K562 (cell line): ENCODE data around the gene LCLAT1. TPM values are rescaled to one million over a fixed set of nuclear protein-coding genes. Genes with fewer than 3 reads are reported as not detected.

Experiments used
- ATAC-seq: fragments of 200-7000 bp; cut with Tn5 transposase; 3 replicates; pipeline ENCODE4 v1.9.1; 2020; ENCODE audit warnings: moderate library complexity
- BruUV-seq: library from RNA; stranded (reverse); fragments of 400-500 nt; replicated peaks from 2 replicates; lab custom pipeline; 2021; lab: Mats Ljungman, UMichigan
- CTCF ChIA-PET: fragments of 300-600 bp; formaldehyde crosslinking; extraction: SDS; loops from one replicate; lab custom pipeline; 2021; ENCODE audit warnings: low intra/inter-chr PET ratio; lab: Yijun Ruan, JAX
- POLR2A ChIA-PET: fragments of 300-600, 350-650 bp; sonication (Branson Sonifier 250); formaldehyde crosslinking; extraction: SDS; loops from one replicate; lab custom pipeline; 2021; ENCODE audit warnings: antibody characterized with exemption, inconsistent platforms; lab: Yijun Ruan, JAX
- DNase-seq, 4 experiments: peaks; one replicate each; pipeline versions ENCODE4 v3.0.0 to v3.0.0-alpha.2; 2011 to 2018; ENCODE audit warnings: low spot score in 3 of 4, mixed read lengths in 3 of 4; ENCODE audit errors: extremely low read depth in 1 of 4
- FAIRE-seq: peaks from 2 replicates; lab custom pipeline; 2011; peaks lifted over from hg19 to GRCh38; lab: Jason Lieb, UNC
- H2AFZ ChIP-seq: 2 replicates; pipeline ENCODE4 v1.6.0; 2011; ENCODE audit warnings: low read depth, low read length, control low read depth, inconsistent platforms
- H3K27ac ChIP-seq: fragments of 200-600 bp; 3 replicates; pipeline ENCODE4 v1.8.0; 2011; ENCODE audit warnings: low read depth, mild to moderate bottlenecking, control low read depth, inconsistent platforms, low read length, moderate library complexity, mixed read lengths; ENCODE audit errors: extremely low read depth
- H3K27me3 ChIP-seq, 2 experiments: fragments of 300-600 bp in 1 of 2; 2 replicates in 1 of 2; 3 replicates in 1 of 2; pipeline versions ENCODE4 v1.6.0 to v1.8.0; 2011; ENCODE audit warnings: inconsistent platforms in 2 of 2, low read length in 2 of 2, mild to moderate bottlenecking in 1 of 2, mixed read lengths in 1 of 2, moderate library complexity in 1 of 2; ENCODE audit not compliant: control insufficient read depth in 2 of 2, insufficient read depth in 2 of 2
- H3K36me3 ChIP-seq: fragments of 300-600 bp; 3 replicates; pipeline ENCODE4 v1.8.0; 2011; ENCODE audit warnings: mild to moderate bottlenecking, low read length, inconsistent platforms; ENCODE audit not compliant: control insufficient read depth, insufficient read depth
- H3K4me1 ChIP-seq, 2 experiments: fragments of 200-600 bp in 1 of 2; replicated peaks in 1 of 2; 2 replicates in 1 of 2; 3 replicates in 1 of 2; pipeline versions ENCODE4 v1.5.1 to v1.8.0; 2011; ENCODE audit warnings: inconsistent platforms in 2 of 2, low read length in 2 of 2, mild to moderate bottlenecking in 1 of 2, mixed read lengths in 1 of 2, moderate library complexity in 1 of 2; ENCODE audit not compliant: control insufficient read depth in 2 of 2, insufficient read depth in 2 of 2
- H3K4me2 ChIP-seq: 2 replicates; pipeline ENCODE4 v1.6.1; 2011; ENCODE audit warnings: low read length, control low read depth, inconsistent platforms, mixed read lengths; ENCODE audit not compliant: insufficient read depth
- H3K4me3 ChIP-seq: fragments of 200-600 bp; sonication (generic), shearing (Covaris generic); 2 replicates; pipeline ENCODE4 v1.5.1; 2016; ENCODE audit warnings: control low read depth, inconsistent platforms
- H3K79me2 ChIP-seq: fragments of 200-600 bp; 3 replicates; pipeline ENCODE4 v1.8.0; 2011; ENCODE audit warnings: low read length, inconsistent platforms; ENCODE audit not compliant: control insufficient read depth, insufficient read depth
- H3K9ac ChIP-seq, 2 experiments: 2 replicates each; pipeline versions ENCODE4 v1.6.0 to v1.6.1; 2011; ENCODE audit warnings: low read depth in 2 of 2, low read length in 2 of 2, control low read depth in 1 of 2, inconsistent platforms in 1 of 2, mild to moderate bottlenecking in 1 of 2, mixed read lengths in 1 of 2; ENCODE audit not compliant: insufficient read depth in 1 of 2
- H3K9me1 ChIP-seq: one replicate; pipeline ENCODE4 v1.6.0; 2011; ENCODE audit warnings: inconsistent platforms, mild to moderate bottlenecking, low read length, moderate library complexity; ENCODE audit not compliant: control insufficient read depth, insufficient read depth
- H3K9me3 ChIP-seq: replicated peaks from 2 replicates; pipeline ENCODE4 v1.5.1; 2011; ENCODE audit warnings: low read depth, low read length, inconsistent platforms; ENCODE audit not compliant: control insufficient read depth, insufficient read depth
- H4K20me1 ChIP-seq: replicated peaks from 2 replicates; pipeline ENCODE4 v1.6.1; 2011; ENCODE audit warnings: low read length, inconsistent platforms, mixed read lengths; ENCODE audit not compliant: control insufficient read depth, insufficient read depth
- ATF7 ChIP-seq: fragments of 450-650 bp; IDR thresholded peaks from 2 replicates; pipeline ENCODE4 v1.7.1; 2014; ENCODE audit warnings: mild to moderate bottlenecking, moderate library complexity
- CBFB ChIP-seq: sonication (generic); formaldehyde crosslinking; IDR thresholded peaks from 2 replicates; pipeline ENCODE4 v1.4.0; 2020; ENCODE audit warnings: mild to moderate bottlenecking, missing genetic modification reagents
- CHD4 ChIP-seq: fragments of 200-600 bp; sonication (generic); IDR thresholded peaks from 3 replicates; pipeline ENCODE4 v1.6.1; 2012; ENCODE audit warnings: low read depth, mild to moderate bottlenecking, mixed read lengths, low read length, inconsistent platforms; ENCODE audit not compliant: insufficient read depth, insufficient replicate concordance, poor library complexity, severe bottlenecking
- GABPA ChIP-seq: fragments of 200-800 bp; sonication (Bioruptor generic); conservative IDR thresholded peaks from 2 replicates; pipeline ENCODE4 v1.6.1; 2016; ENCODE audit warnings: low read depth, missing genetic modification characterization, missing compliant biosample characterization
- L3MBTL2 ChIP-seq: fragments of 450-650 bp; IDR thresholded peaks from 2 replicates; pipeline ENCODE4 v1.6.1; 2016; ENCODE audit warnings: mild to moderate bottlenecking, moderate library complexity
- POU5F1 ChIP-seq: fragments of 150-350 bp; IDR thresholded peaks from 2 replicates; pipeline ENCODE4 v1.6.1; 2014; ENCODE audit warnings: borderline replicate concordance, low read length, low read depth, mild to moderate bottlenecking; ENCODE audit not compliant: partially characterized antibody
- SAP30 ChIP-seq: fragments of 200-600 bp; sonication (generic); IDR thresholded peaks from 2 replicates; pipeline ENCODE4 v1.6.1; 2012; ENCODE audit warnings: borderline replicate concordance, low read depth, mild to moderate bottlenecking, moderate library complexity, low read length, control low read depth, inconsistent platforms; ENCODE audit not compliant: insufficient read depth, poor library complexity, severe bottlenecking
- ZC3H11A ChIP-seq: IDR thresholded peaks from 2 replicates; pipeline ENCODE4 v1.6.1; 2012; ENCODE audit warnings: low read depth, low read length, improper control_type of control experiment
- ZNF124 ChIP-seq: sonication (generic); formaldehyde crosslinking; IDR thresholded peaks from 2 replicates; pipeline ENCODE4 v1.8.1; 2022; ENCODE audit warnings: missing genetic modification reagents
- ZNF184 ChIP-seq: sonication (generic); formaldehyde crosslinking; IDR thresholded peaks from 2 replicates; pipeline ENCODE4 v1.5.0; 2020; ENCODE audit warnings: missing genetic modification reagents
- ZNF232 ChIP-seq: sonication (generic); formaldehyde crosslinking; IDR thresholded peaks from 2 replicates; pipeline ENCODE4 v1.8.0; 2022; ENCODE audit warnings: mild to moderate bottlenecking, missing genetic modification reagents
- ZNF444 ChIP-seq: fragments of 250-450 bp; sonication (Bioruptor Pico); IDR thresholded peaks from 2 replicates; pipeline ENCODE4 v1.4.0; 2020; ENCODE audit warnings: mild to moderate bottlenecking, moderate library complexity
- WGBS: fragments of 100-300 bp; shearing (Covaris generic); methylation state at CpG from one replicate; pipeline ENCODE4 v1.1.6; 2016; ENCODE audit warnings: low coverage, mixed read lengths; ENCODE audit not compliant: insufficient coverage; ENCODE audit errors: missing lambda C conversion rate; 5-methylcytosine and 5-hydroxymethylcytosine counted together
- in situ Hi-C: fragments of 300-500 bp; cut with MboI; formaldehyde crosslinking; loops from 4 replicates; pipeline ENCODE4 v1.15.0; 2018; ENCODE audit warnings: inconsistent platforms, mixed read lengths
- intact Hi-C: fragments of 100-400 bp; cut with micrococcal nuclease; formaldehyde crosslinking; loops from 2 replicates; pipeline ENCODE4 v1.14.2; 2022
- polyA plus RNA-seq, 8 experiments: library from polyadenylated mRNA; depleted of rRNA in 4 of 8; stranded (reverse) in 5 of 8; unstranded in 3 of 8; fragments of >200 nt; fragmentation: Nextera tagmentation in 2 of 8; fragmentation: Illumina TruSeq in 1 of 8; extraction: Ambion mirVana in 2 of 8; extraction: Trizol in 1 of 8; gene quantifications; 2 replicates each; pipeline versions ENCODE4 v1.2.1 to v1.2.3, GENCODE V29; 2011 to 2014; ENCODE audit warnings: inconsistent platforms in 1 of 8, missing spikeins in 1 of 8
- total RNA-seq, 7 experiments: library from RNA; depleted of rRNA in 6 of 7; stranded (reverse); fragments of >200 nt in 6 of 7; fragmentation: Illumina TruSeq in 2 of 7; extraction: Trizol in 2 of 7; gene quantifications; 2 replicates each; pipeline versions ENCODE4 v1.2.1 to v1.2.3, GENCODE V29; 2011 to 2021; ENCODE audit warnings: low replicate concordance in 1 of 7
- TF ChIP-seq, protein P1 (sequence below): sonication (generic); IDR thresholded peaks from 2 replicates; pipeline ENCODE4 v1.6.1; 2016
- TF ChIP-seq, protein P2 (sequence below): fragments of 450-650 bp; conservative IDR thresholded peaks from 2 replicates; pipeline ENCODE4 v1.6.1; 2016; ENCODE audit warnings: missing genetic modification characterization, low read depth, mild to moderate bottlenecking, missing compliant biosample characterization, moderate library complexity
- TF ChIP-seq, protein P3 (sequence below): fragments of 250-450 bp; sonication (Bioruptor Pico); IDR thresholded peaks from 2 replicates; pipeline ENCODE4 v1.4.0; 2020; ENCODE audit warnings: mild to moderate bottlenecking, moderate library complexity

The LCLAT1 gene
- total and polyA plus RNA-seq, 9 of the 15 experiments (the other 6 are each of a cell fraction or from before 2014, with no cell fraction given), result 8.9 to 63.3 (median 25.4) TPM

DNA sequence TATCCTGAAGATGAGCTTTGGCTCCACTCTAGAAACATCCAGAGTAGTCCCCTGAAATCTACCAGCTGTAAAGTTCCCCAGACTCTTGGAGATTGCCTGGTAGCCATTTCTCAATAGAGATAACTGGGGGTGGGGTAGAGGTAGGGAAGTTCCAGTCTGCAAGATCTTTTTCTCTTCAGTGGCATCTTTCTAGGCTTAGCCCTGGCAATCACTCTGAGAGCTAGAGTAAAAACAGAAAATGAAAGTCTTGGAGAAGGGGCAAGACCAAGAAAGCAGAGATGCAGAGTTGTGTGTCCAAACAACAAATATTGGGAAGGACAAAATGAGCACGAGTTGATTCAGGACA lies 41.8 kb upstream of the LCLAT1 start (continued):
- TF ChIP-seq ZNF444 (no peak), CHD4 (no peak), L3MBTL2 (no peak)
- TF ChIP-seq, protein P1, sequence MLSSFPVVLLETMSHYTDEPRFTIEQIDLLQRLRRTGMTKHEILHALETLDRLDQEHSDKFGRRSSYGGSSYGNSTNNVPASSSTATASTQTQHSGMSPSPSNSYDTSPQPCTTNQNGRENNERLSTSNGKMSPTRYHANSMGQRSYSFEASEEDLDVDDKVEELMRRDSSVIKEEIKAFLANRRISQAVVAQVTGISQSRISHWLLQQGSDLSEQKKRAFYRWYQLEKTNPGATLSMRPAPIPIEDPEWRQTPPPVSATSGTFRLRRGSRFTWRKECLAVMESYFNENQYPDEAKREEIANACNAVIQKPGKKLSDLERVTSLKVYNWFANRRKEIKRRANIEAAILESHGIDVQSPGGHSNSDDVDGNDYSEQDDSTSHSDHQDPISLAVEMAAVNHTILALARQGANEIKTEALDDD, result no peak
- TF ChIP-seq, all 486 proteins: peak for 0

DNA sequence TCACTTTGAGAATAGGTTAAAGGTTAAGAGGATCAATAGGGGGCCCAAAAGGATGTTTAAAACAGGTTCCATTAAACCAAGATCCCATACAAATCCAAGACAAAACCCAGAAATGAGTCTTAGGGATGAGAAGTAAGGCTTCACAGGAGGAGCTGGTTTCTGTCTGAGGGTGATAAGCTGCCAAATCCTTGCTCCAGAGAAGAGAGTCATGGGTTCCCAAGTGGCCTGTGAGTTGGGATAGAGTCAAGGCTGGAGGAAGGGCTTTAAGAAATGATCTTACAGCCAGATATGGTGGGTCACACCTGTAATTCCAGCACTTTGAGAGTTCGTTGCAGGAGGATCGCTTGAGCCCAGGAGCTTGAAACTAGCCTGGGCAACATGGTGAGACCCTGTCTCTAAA lies 40.2 kb upstream of the LCLAT1 start:
- no peak for TF ChIP-seq POU5F1
- TF ChIP-seq GABPA (tag), result no peak
- TF ChIP-seq ZNF232 (CRISPR knock-in tag), result no peak
- TF ChIP-seq ZNF124 (CRISPR knock-in tag), result no peak
- TF ChIP-seq ZC3H11A, result no peak
- TF ChIP-seq CBFB, result no peak
- TF ChIP-seq, protein P2, sequence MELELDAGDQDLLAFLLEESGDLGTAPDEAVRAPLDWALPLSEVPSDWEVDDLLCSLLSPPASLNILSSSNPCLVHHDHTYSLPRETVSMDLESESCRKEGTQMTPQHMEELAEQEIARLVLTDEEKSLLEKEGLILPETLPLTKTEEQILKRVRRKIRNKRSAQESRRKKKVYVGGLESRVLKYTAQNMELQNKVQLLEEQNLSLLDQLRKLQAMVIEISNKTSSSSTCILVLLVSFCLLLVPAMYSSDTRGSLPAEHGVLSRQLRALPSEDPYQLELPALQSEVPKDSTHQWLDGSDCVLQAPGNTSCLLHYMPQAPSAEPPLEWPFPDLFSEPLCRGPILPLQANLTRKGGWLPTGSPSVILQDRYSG (tag), result no peak
- TF ChIP-seq ZNF184, result no peak
- TF ChIP-seq, protein P3, sequence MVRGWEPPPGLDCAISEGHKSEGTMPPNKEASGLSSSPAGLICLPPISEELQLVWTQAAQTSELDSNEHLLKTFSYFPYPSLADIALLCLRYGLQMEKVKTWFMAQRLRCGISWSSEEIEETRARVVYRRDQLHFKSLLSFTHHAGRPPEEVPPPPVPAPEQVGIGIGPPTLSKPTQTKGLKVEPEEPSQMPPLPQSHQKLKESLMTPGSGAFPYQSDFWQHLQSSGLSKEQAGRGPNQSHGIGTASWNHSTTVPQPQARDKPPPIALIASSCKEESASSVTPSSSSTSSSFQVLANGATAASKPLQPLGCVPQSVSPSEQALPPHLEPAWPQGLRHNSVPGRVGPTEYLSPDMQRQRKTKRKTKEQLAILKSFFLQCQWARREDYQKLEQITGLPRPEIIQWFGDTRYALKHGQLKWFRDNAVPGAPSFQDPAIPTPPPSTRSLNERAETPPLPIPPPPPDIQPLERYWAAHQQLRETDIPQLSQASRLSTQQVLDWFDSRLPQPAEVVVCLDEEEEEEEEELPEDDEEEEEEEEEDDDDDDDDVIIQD (CRISPR knock-in tag), result no peak
- no peak for TF ChIP-seq ATF7
- TF ChIP-seq SAP30, result no peak
- TF ChIP-seq, all 486 proteins: peak for 0
- no peak overlapping the region for H3K4me3 ChIP-seq
- H3K4me2 ChIP-seq, result no peak overlapping the region
- no peak overlapping the region for H3K27ac ChIP-seq
- peaks cover 27 to 37% of the 10 kb centered on the region in 2 experiments; a peak in 4 of 5 replicates for H3K27me3 ChIP-seq
- no TSS peak for BruUV-seq
- no peaks in the 10 kb centered on the region for H3K79me2 ChIP-seq
- no peak for DNase-seq
- no peaks in the 10 kb centered on the region for H4K20me1 ChIP-seq
- in situ Hi-C loops (no loop called here), intact Hi-C loops (no loop called here)
- peaks cover 0 to 2% of the 10 kb centered on the region in 2 experiments; a peak in 1 of 5 replicates for H3K4me1 ChIP-seq
- H3K36me3 ChIP-seq, result no peaks in the 10 kb centered on the region
- no peak overlapping the region for H2AFZ ChIP-seq
- no peak overlapping the region for H3K9ac ChIP-seq
- FAIRE-seq, result no peak
- WGBS, result 4% methylated on average over 2 of the region's 2 CpGs
- no peaks in the 10 kb centered on the region for H3K9me3 ChIP-seq
- no peaks in the 10 kb centered on the region for H3K9me1 ChIP-seq
- CTCF ChIA-PET, result no interaction called here
- POLR2A ChIA-PET, result interaction anchor here (1.2 kb wide), 1 partner anchor 11 kb away, joined by 3 read pairs; no protein-coding TSS in a partner anchor
- ATAC-seq, result no peak
